GF-D8 (cell line): ENCODE results near the gene YBEY.

Experiments used
- DNase-seq: peaks from one replicate; lab custom pipeline; 2025; lab: John Stamatoyannopoulos, UW

Gene YBEY

GRCh38 chr21:46264690-46265144, 21.4 kb upstream of the YBEY start:
- no peak for DNase-seq

- no peak for DNase-seq
Measured at GRCh38 chr21:46265736-46266525, 20.2 kb upstream of the YBEY start.

GRCh38 chr21:46266946-46267345, 19.2 kb upstream of the YBEY start:
- no peak for DNase-seq

GRCh38 chr21:46268371-46268770, 17.8 kb upstream of the YBEY start:
- no peak for DNase-seq

GRCh38 chr21:46269466-46269865, 16.7 kb upstream of the YBEY start:
- DNase-seq, result no peak

GRCh38 chr21:46273341-46273740, 12.8 kb upstream of the YBEY start:
- no peak for DNase-seq

GRCh38 chr21:46274797-46275390, 11.2 kb upstream of the YBEY start:
- DNase-seq, result no peak

- DNase-seq, result no peak
Measured at GRCh38 chr21:46284077-46284644, 2.0 kb upstream of the YBEY start.

- no peak for DNase-seq
Measured at GRCh38 chr21:46284733-46285132, 1.4 kb upstream of the YBEY start.

- peak; percentile 15 for DNase-seq
Measured at GRCh38 chr21:46285206-46285661, 908 bp upstream of the YBEY start, which contains the start of gene MCM3AP. Gene MCM3AP, minus strand, starts transcription at chr21:46285611. Its CDS starts 325 bp downstream, at chr21:46285286.

- peak; percentile 65 for DNase-seq
Measured at GRCh38 chr21:46286648-46287002, 483 bp downstream of the YBEY start.

- no peak for DNase-seq
Measured at GRCh38 chr21:46287541-46287940, 1.4 kb downstream of the YBEY start.

GRCh38 chr21:46289655-46290179, 3.6 kb downstream of the YBEY start:
- DNase-seq, result no peak

GRCh38 chr21:46291561-46291960, 5.4 kb downstream of the YBEY start:
- no peak for DNase-seq

- DNase-seq, result peak; percentile 52
Measured at GRCh38 chr21:46294647-46295176, 8.6 kb downstream of the YBEY start.

GRCh38 chr21:46295177-46295770, 9.1 kb downstream of the YBEY start:
- DNase-seq, result peak; percentile 44

- DNase-seq, result peak; percentile 94
Measured at GRCh38 chr21:46295996-46296752, 10.0 kb downstream of the YBEY start.

GRCh38 chr21:46297338-46298271, 11.5 kb downstream of the YBEY start:
- DNase-seq, result peak; percentile 25

- no peak for DNase-seq
Measured at GRCh38 chr21:46299167-46299566, 13.0 kb downstream of the YBEY start.

GRCh38 chr21:46301759-46302158, 15.6 kb downstream of the YBEY start:
- no peak for DNase-seq
